Activated naive CD4-positive, alpha-beta T cell treated with Interleukin-2 at 50 U/mL for 16 hours (primary cell): ENCODE results near the gene COL4A4.

Experiments used
- DNase-seq: peaks from one replicate; pipeline ENCODE4 v3.0.0-alpha.2; 2020

Gene COL4A4

GRCh38 chr2:227160164-227160563 lies 3.8 kb downstream of the COL4A4 start:
- no peak for DNase-seq

DNA sequence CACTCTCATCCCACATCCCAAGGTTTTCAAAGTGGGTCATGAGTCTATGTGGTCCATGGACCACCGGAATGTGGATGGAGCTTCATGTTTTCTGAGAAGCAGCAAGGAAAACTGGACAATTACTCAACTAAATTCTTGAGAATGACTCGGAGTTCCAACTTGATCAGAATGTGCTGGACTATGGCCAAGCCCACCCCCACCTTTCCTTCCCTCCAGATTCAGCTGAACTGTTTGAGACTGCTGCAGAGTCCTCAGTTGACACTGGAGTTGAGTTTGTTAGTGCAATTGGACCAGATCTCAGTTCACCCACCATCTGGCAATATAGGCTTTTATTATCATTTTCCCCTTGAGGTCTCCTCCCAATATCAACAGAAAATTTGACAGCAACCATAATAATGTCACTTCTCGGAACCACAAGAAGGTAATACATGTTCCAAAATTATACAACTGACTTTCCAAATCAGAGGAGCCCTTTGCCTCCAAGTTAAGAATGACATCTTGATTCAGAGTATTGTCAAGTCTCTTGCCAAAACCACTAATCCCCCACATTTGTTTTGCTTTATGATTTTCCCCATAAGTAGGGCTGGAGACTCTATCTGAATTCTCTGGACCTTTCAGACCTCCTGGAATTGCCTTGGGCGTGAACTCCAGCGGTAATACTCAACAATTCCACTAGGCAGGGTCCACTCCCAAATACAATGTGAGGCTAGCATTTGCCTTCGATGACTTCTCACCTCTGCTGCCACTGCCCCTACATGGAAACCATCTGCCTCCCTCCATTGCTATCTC lies 8.8 kb downstream of the COL4A4 start:
- no peak for DNase-seq

DNA sequence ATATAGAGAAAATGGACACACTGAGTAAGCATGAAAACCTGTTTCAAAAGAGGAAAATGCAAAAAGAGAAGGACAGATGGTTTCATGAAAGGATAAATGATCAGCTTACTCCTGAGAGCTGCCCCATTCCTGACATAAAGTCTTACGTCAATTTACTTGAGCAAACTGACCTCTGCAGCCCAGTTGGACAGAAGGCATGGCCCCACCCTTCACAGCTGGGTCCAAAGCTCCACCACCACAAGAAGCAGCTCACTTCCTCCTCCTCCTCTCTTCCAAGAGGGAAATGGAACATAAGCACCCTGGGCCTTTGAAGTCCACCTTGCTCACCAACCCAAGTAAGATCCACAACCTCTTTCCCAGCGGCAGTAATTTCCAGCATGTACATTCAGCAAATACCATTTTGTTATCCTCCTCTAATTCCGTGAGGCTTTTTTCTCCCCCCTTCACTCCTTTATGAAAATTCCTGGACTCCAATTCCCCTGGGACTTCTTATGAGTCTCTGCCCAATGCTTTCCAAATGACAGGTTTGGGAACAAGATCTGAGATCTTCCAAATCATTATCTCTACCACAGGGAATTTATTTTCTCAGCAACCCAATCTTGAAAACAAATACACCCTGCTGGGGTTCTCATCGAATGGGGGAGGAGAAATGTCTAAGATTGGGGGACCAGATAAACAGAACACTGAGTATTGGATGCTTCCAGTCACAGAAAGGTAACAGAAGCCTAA lies 10.1 kb downstream of the COL4A4 start:
- no peak for DNase-seq

DNA sequence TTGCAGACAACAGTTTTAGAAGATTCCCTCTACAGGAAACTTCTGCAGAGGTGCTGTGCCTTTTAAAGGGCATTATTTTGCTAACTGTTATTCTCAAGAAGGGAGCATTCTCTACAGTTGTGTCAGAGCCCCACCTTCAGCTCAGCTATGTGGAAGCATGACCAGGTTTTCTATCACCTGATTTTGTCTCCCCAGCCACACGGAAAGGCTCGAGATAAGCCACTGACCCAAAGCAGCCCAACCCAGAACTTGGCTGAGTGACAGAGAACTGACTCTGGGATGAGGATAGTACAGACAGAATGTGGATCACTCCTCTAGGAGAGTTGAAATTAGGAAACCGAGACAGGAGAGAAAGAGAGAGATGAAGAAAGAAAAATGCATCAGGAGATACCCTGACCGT lies 10.7 kb downstream of the COL4A4 start:
- no peak for DNase-seq

DNA sequence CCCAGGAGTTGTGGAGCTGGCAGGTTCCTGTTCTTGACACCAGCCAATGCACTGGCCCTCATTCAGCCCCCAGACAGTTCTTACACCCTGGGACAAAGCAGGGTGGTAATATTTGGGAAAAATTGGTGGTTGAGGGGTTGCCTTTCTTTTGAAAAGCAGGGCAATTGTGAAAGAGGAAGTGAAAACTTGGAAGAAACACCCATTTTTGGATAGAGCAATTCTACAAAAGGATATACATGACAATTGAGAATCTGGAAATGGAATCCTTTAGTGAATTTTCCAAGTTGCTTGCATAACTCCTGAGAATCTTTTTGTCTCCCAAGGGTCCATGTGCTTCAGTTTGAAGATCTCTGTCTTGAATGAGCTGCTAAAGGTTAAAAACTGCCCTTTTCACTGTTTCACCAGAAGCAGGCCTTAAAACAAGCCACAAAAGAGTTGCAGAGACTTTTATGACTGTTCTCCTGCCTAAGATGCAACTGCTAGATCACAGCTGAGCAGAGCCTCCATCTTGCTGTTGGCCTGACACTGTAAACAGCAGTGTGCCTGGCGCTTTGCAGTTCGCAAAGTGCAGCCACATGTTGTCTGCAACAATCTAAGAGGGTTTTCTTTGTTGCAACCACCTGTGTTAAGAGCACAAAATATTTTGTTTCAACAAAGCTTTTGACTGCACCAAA lies 11.8 kb downstream of the COL4A4 start:
- no peak for DNase-seq

DNA sequence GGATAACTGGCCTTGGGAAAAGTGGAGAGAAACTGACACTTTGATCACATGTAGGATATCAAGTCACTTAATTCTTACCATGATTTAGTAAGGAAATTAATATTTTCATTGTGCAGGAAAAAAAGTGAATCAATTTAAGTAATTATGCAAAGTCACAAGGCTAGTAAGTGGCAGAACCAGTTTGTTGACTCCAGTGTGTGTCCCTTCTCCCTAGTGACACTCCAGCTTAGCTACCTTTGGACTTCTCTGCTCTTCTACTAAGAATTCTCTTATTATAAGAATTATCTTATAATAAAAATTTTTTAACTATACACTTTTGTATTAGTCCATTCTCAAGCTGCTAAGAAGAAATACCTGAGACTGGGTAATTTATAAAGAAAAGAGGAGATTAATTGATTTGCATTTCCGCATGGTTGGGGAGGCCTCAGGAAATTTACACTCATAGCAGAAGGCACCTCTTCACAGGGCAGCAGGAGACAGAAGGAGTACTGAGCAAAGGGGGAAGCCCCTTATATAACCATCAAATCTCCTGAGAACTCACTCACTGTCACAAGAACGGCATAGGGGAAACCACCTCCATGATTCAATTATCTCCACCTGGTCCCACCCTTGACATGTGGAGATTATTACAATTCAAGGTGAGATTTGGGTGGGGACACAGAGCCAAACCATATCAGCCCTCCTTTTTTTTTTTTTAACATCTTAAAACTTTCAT lies 13.6 kb downstream of the COL4A4 start:
- no peak for DNase-seq

- DNase-seq = no peak
These were observed 15.9 kb downstream of the COL4A4 start for GRCh38 chr2:227148106-227148505.

GRCh38 chr2:227147023-227147422 lies 17.0 kb downstream of the COL4A4 start:
- DNase-seq = no peak

DNA sequence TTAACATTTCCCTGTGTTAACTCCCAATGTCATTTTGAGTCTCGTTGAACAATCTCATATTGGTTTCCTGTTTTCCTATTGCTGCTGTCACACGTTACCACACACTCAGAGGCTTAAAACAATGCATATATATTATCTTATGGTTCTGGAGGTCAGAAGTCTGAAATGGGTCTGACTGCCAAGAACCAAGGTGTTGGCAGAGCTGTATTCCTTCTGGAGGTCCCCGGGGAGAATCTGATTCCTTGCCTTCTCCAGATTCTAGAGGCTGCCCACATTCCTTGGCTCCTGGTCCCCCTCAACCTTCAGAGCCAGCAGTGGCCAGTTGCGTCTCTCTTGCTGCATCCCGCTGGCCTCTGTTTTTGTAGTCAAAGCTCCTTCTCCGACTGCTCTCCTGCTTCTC lies 17.5 kb downstream of the COL4A4 start:
- no peak for DNase-seq

DNA sequence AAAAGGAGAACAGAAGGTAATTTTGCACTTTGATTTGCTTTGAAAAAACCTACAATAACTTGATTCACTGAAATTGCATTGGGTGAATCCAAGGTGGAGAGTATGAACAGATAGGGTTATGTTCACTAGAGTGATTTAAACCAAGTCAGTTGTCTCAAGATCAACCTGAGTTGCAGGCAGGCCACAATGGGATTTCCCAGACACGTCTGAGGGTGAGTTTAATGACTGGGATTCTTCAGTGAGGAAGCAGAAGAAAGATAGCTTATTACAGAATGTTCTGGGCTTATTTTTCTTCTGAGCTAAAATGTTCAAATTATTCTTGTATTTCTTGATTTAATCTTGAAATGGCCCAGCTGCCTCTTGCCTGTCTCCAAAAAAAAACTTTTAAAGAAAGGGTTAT lies 20.1 kb downstream of the COL4A4 start:
- no peak for DNase-seq

- DNase-seq = no peak
These were observed 22.7 kb downstream of the COL4A4 start for GRCh38 chr2:227141301-227141700.

GRCh38 chr2:227134591-227134990 lies 29.4 kb downstream of the COL4A4 start:
- DNase-seq = no peak

GRCh38 chr2:227132986-227133385 lies 31.0 kb downstream of the COL4A4 start:
- DNase-seq = no peak

GRCh38 chr2:227130636-227131035 lies 33.4 kb downstream of the COL4A4 start:
- DNase-seq = no peak

GRCh38 chr2:227127201-227127600 lies 36.8 kb downstream of the COL4A4 start:
- no peak for DNase-seq

DNA sequence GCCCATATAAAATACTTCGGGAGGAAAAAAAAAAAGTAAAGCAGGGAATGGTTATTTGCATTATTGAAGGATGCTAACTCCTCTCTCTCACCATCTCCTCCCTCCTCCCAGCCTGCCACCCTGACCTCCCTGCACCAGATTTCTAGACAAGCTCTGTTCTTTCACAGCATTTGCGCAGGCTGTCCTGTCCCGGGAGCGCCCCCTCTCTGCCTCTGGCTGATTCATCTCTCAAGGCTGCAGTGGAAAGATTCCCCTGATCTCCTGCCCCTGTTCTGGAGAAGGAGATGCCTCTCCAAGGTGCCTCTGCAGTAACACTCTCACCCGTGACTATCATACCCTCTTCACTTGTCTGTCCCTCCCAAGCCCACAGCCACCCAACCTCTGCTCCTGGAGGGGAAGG lies 38.5 kb downstream of the COL4A4 start:
- no peak for DNase-seq

DNA sequence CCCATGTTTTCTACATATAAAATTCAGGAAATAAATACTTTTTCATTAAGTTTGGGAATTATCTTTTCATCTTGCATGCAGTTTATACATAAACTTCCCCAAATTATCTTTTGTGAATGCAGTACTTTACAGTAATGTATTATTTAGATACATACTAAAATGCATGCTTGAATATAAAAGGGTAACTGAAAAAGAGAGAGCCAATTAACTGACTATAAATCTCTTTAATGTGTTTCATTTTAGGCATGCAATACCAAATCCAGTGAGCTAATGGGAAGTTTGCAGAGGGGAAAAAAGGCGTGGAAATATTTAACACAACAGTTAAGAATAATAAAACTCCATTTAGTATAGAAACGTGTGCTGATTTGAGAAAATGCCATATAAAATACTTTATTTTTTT lies 39.2 kb downstream of the COL4A4 start:
- DNase-seq = no peak

GRCh38 chr2:227123697-227124096 lies 40.3 kb downstream of the COL4A4 start:
- DNase-seq = no peak

- no peak for DNase-seq
These were observed 45.7 kb downstream of the COL4A4 start for GRCh38 chr2:227118353-227118752.

DNA sequence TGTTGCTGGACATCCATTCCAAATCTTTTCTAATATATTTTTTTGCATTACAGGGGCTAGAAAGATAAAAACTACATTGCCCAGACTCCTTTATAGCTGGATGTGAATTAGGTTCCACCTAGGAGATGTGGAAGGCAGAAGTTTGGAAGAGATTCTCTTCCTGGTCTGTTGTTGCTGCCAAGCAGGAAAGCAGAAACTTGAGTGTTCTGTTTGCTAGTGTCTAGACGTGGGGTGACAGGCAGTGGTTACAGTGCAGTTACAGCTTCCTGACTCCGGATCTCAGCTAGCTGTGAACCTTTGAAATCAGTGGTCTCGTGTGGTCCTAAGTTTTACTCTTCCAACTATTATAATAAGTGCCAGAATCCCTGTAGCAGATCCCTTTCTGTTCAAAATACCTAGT lies 46.2 kb downstream of the COL4A4 start:
- no peak for DNase-seq

- no peak for DNase-seq
These were observed 47.0 kb downstream of the COL4A4 start for GRCh38 chr2:227117027-227117426.

DNA sequence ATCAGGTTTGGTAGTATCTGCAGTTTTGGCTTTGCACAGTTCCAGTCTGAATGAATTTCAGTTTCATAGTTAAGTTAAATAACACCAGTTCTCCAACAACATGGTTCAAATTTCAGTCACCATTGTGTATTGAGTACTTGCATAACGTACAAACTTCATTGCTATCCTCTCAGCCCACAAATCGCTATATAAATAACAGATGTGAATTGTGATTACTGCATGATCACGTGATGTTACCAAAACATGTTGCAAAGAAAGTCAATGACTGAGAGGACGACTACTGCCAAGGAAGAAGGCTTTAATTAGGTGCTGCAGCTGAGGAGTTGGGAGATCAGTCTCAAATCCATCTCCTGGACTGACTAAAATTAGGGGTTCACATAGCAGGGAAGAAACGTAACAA lies 48.2 kb downstream of the COL4A4 start:
- no peak for DNase-seq
